AG10803 (cell line): ENCODE data around the gene MGST1.
"Not testable (repeated sequence)": the region's sequence is repeated elsewhere in the genome, so short reads cannot be mapped to it uniquely, and the experiment has no call there.

Experiments used
- DNase-seq: peaks from one replicate; pipeline ENCODE4 v3.0.0; 2010; ENCODE audit warnings: low read depth
- H3K4me3 ChIP-seq: 2 replicates; pipeline ENCODE4 v1.5.1; 2011; ENCODE audit warnings: mild to moderate bottlenecking, low read length, control low read depth
- TF ChIP-seq, protein P1 (sequence below): conservative IDR thresholded peaks from 2 replicates; pipeline ENCODE4 v1.5.1; 2011; ENCODE audit warnings: mild to moderate bottlenecking, low read length, control low read depth, inconsistent platforms

MGST1 gene

DNA sequence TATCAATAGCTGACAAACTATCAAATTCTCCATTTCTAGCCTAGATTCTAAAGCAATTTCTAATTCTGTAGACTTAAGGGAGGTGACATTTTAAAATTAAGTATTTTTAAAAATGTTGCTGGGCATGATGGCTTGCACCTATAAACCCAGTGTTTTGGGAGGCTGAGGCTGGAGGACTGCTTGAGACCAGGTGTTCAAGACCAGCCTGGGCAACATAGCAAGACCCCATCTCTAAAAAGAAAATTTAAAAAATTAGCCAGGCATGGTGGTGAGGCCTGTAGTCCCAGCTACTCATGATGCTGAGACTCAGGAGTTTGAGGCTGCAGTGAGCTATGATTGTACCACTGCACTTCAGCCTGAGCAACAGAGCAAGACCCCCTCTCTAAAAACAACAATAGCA lies 15.1 kb downstream of the MGST1 start:
- TF ChIP-seq, protein P1, sequence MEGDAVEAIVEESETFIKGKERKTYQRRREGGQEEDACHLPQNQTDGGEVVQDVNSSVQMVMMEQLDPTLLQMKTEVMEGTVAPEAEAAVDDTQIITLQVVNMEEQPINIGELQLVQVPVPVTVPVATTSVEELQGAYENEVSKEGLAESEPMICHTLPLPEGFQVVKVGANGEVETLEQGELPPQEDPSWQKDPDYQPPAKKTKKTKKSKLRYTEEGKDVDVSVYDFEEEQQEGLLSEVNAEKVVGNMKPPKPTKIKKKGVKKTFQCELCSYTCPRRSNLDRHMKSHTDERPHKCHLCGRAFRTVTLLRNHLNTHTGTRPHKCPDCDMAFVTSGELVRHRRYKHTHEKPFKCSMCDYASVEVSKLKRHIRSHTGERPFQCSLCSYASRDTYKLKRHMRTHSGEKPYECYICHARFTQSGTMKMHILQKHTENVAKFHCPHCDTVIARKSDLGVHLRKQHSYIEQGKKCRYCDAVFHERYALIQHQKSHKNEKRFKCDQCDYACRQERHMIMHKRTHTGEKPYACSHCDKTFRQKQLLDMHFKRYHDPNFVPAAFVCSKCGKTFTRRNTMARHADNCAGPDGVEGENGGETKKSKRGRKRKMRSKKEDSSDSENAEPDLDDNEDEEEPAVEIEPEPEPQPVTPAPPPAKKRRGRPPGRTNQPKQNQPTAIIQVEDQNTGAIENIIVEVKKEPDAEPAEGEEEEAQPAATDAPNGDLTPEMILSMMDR = no peak
- DNase-seq = no peak
- no peak overlapping the region for H3K4me3 ChIP-seq

DNA sequence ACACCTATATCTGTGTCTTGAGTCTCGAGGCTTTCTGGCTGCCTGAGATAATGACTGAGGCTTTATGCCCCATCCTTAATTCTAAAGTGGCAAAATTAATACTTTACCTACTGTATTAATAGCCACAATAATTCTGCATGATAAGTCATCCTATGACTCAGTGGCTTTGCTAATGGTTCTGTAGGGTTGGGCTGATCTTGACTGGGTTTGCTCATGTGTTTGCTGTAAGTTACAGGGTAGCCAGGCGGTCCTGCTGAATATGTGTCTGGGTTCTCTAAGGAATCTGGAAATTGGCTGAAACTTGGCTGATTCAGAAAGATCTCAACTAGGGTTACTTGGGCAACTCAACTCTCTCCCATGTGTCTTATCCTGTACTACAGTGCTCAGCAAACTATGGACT lies 21.7 kb downstream of the MGST1 start:
- DNase-seq = no peak
- no peak overlapping the region for H3K4me3 ChIP-seq
- TF ChIP-seq, protein P1 = no peak

DNA sequence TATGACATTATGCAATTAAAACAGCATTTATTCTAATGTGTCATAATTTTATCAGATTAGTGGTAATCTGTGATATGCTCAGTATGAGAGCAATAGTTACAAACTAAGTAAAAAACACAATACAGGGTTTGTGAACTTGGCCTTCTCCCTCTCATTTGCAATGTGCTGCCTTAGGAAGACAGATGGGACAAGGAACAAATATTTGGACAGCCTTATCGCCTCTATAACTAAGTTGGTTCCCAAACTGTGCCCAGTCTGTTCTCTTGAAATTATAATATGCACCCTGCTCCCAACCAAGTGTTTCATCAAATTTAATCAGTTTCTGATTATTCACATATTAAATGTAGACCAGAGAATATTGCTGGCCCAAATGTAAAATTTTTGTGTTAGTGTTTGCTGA lies 22.7 kb downstream of the MGST1 start:
- TF ChIP-seq, protein P1 = no peak
- DNase-seq = no peak
- H3K4me3 ChIP-seq = no peak overlapping the region

DNA sequence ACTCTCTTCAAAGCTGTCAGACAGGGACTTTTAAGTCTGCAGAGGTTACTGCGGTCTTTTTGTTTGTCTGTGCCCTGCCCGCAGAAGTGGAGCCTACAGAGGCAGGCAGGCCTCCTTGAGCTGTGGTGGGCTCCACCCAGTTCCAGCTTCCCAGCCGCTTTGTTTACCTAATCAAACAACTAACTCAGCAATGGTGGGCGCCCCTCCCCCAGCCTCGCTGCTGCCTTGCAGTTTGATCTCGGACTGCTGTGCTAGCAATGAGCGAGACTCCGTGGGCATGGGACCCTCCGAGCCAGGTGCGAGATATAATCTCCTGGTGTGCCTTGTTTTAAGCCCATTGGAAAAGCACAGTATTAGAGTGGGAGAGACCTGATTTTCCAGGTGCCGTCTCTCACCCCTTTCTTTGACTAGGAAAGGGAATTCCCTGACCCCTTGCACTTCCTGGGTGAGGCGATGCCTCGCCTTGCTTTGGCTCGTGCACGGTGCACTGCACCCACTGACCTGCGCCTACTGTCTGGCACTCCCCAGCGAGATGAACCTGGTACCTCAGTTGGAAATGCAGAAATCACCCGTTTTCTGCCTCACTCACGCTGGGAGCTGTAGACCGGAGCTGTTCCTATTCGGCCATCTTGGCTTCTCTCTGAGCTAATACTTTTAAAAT lies 35.3 kb downstream of the MGST1 start:
- not testable (repeated sequence) for H3K4me3 ChIP-seq, DNase-seq

DNA sequence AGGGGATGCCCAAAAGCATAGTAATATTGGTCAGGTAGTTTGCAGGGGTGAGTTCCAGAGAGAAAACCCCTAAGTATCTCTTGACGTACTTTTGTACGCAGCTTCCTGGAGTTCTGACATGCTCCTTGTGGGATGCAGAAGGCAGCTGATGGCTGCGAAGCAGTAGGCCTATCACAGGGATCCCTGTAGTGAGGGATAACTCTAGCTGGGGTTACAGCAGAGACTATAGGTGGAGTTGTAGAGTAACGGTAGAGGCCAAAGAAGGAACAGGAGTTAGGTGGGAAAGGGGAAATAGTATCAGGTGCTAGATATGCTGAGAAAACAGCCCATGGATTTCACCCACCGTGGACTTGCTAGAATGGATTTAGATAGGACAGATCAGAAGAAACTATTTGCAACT lies 37.3 kb downstream of the MGST1 start:
- no peak for DNase-seq
- TF ChIP-seq, protein P1 = no peak
- H3K4me3 ChIP-seq = no peak overlapping the region

DNA sequence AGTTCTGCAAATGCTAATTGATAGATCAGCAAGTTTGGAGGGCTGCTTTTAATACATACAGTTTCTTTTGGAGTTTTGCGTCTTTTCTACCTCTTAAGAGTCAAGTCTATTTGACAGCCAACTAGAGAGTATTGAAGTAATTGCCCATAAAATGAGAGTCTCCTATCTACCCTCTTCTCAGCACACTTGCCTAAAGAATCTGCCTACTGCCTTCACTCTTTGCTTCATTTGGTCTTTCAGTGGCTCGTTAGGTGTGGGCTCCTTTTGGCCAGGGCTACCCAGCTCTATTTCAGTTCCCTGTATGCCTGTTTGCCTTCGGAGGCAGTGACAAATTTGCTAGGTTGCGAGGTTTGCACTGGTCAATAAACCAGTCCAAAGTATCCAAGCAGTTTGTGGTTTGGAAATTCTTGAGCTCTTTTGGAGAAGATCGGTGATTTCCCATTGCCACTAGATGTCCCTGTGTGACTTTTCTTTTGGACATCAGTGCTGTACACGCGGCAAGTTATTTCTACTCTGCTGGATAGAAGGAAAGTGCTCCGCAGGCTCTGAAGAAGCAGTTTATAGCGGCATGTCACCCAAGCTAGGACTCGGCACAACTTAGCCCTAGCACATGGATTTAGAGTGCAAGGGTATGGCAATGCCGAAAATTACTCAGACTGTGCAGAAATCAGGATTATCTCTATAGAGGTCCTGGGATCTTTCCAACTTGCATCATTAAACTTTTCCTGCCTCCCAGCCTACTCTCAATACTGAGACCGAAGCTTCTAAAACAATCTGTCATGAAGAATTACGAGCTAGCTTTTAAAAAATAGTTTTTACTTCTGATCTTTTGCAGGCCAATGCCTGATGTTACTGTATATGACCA lies 38.6 kb downstream of the MGST1 start:
- H3K4me3 ChIP-seq = peak overlapping the region; percentile 22
- DNase-seq = peak; percentile 73
- TF ChIP-seq, protein P1 = peak; percentile 66

DNA sequence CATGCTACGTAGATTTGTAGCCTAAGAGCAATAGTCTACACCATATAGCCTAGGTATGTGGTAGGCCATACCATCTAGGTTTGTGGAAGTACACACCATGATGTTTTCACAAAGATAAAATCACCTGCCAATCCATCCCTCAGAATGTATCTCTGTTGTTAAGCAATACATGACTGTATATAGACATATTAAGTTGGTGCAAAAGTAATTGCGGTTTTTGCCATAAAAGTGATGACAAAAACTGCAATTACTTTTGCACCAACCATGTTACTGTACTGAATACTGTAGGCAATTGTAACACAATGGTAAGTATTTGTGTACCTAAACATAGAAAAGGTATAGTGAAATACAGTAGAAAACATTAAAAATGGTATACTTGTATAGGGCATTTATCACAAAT lies 40.5 kb downstream of the MGST1 start:
- no peak overlapping the region for H3K4me3 ChIP-seq
- TF ChIP-seq, protein P1 = no peak
- no peak for DNase-seq
